ENCODE data around the gene DCTPP1.

DNA sequence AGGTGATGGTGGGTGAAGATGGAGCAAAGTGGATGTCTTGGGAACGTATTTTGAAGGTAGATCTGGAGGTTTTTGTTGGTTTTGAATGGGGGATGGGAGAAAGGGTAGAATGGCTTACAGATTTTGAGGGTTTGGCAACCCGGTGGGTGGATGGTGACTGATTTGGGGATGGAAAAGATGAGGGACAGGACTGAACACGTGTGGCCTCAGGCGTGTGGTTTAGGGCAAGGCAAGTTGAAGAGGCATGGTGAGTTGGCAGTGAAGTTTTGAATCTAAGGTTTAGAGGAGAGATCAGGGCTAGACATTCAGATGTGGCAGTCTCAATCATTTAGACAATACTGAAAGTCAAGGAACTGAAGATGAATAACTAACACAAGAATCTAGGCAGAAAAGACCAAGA is 5.0 kb upstream of the DCTPP1 start:
- TF ChIP-seq, protein P1, sequence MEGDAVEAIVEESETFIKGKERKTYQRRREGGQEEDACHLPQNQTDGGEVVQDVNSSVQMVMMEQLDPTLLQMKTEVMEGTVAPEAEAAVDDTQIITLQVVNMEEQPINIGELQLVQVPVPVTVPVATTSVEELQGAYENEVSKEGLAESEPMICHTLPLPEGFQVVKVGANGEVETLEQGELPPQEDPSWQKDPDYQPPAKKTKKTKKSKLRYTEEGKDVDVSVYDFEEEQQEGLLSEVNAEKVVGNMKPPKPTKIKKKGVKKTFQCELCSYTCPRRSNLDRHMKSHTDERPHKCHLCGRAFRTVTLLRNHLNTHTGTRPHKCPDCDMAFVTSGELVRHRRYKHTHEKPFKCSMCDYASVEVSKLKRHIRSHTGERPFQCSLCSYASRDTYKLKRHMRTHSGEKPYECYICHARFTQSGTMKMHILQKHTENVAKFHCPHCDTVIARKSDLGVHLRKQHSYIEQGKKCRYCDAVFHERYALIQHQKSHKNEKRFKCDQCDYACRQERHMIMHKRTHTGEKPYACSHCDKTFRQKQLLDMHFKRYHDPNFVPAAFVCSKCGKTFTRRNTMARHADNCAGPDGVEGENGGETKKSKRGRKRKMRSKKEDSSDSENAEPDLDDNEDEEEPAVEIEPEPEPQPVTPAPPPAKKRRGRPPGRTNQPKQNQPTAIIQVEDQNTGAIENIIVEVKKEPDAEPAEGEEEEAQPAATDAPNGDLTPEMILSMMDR (IDR thresholded peaks at IDR 0.05; ENCODE audit: poor library complexity, severe bottlenecking), result no peak
- TF ChIP-seq EP300 (conservative IDR thresholded peaks at IDR 0.05; ENCODE audit: poor library complexity, severe bottlenecking) (no peak), RAD21 (conservative IDR thresholded peaks at IDR 0.05) (no peak), POLR2AphosphoS5 (IDR thresholded peaks at IDR 0.05) (no peak), EZH2 (IDR thresholded peaks at IDR 0.05; ENCODE audit: borderline replicate concordance, insufficient read depth, low read length, poor library complexity, severe bottlenecking) (no peak)
